Skeletal muscle tissue (tissue), 1 donor: ENCODE results near the gene ADAM33. TPM values are rescaled to one million over a fixed set of nuclear protein-coding genes. Genes with fewer than 3 reads are reported as not detected.

Source experiments
- total RNA-seq: library from RNA; depleted of rRNA; stranded (reverse); fragments of >200 nt; gene quantifications from one replicate; pipeline ENCODE4 v1.2.3, GENCODE V29; 2014

The ADAM33 gene
- total RNA-seq, 1 donor from 2014 or later = 30.8 TPM

Other genes starting within 250 kb of the ADAM33 start
- gene ATRN, start 211.0 kb downstream of the ADAM33 start, total RNA-seq = 21.4 TPM
- not detected for gene GFRA4, start 18.6 kb downstream of the ADAM33 start, total RNA-seq
- 2.1 TPM for gene SIGLEC1, start 30.6 kb upstream of the ADAM33 start, total RNA-seq
- 14.6 TPM for gene HSPA12B, start 50.7 kb upstream of the ADAM33 start, total RNA-seq
- 9.4 TPM for gene ADISSP, start 85.7 kb upstream of the ADAM33 start, total RNA-seq
- not detected for gene SPEF1, start 99.4 kb upstream of the ADAM33 start, total RNA-seq
- 46.4 TPM for gene CENPB, start 104.7 kb upstream of the ADAM33 start, total RNA-seq
- gene CDC25B, start 114.3 kb upstream of the ADAM33 start, total RNA-seq = 28.7 TPM
- gene AP5S1, start 138.5 kb upstream of the ADAM33 start, total RNA-seq = 8.9 TPM
- 14.6 TPM for gene MAVS, start 164.8 kb upstream of the ADAM33 start, total RNA-seq
- 39.7 TPM for gene PANK2, start 207.4 kb upstream of the ADAM33 start, total RNA-seq